Measurements from ENCODE around the gene PPP1R14D. TPM values are rescaled to one million over a fixed set of nuclear protein-coding genes. Genes with fewer than 3 reads are reported as not detected.

The PPP1R14D gene
- total and polyA plus RNA-seq, 2 of the 8 experiments (the other 6 are each of a cell fraction or from before 2014, with no cell fraction given), result not detected

GRCh38 chr15:40790718-40791117, 37.8 kb downstream of the PPP1R14D start:
- H3K4me2 ChIP-seq (ENCODE audit: insufficient read depth in 1 of 2, low read depth in 2 of 2, low read length in 2 of 2), result no peak overlapping the region
- H3K4me3 ChIP-seq (ENCODE audit: extremely low read depth in 1 of 4, insufficient read depth in 2 of 4, low read depth in 3 of 4, low read length in 4 of 4), result no peak overlapping the region
- H3K36me3 ChIP-seq (ENCODE audit: control insufficient read depth in 2 of 4, insufficient read depth in 4 of 4, low read length in 3 of 4), result no peaks in the 10 kb centered on the region; a peak in 1 of 8 replicates
- H3K23me2 ChIP-seq (ENCODE audit: low read depth, low read length), result no peaks in the 10 kb centered on the region; the same call in 1 of the 2 replicates
- no peak overlapping the region for H2BK5ac ChIP-seq (ENCODE audit: low read depth, low read length)
- H3K27me3 ChIP-seq (replicated peaks in 1 of 4; ENCODE audit: control insufficient read depth in 3 of 4, extremely low read depth in 1 of 4, insufficient read depth in 3 of 4, low read length in 3 of 4), result no peaks in the 10 kb centered on the region
- peaks cover 15 to 30% (median 18%) of the 10 kb centered on the region in 4 experiments for H3K4me1 ChIP-seq (replicated peaks in 1 of 4; ENCODE audit: control insufficient read depth in 3 of 4, insufficient read depth in 4 of 4, low read length in 3 of 4)
- H3K79me2 ChIP-seq (ENCODE audit: control insufficient read depth in 1 of 2, insufficient read depth in 2 of 2, low read length in 2 of 2), result peaks cover 0 to 16% of the 10 kb centered on the region in 2 experiments; a peak in 3 of 4 replicates
- H4K20me1 ChIP-seq (replicated peaks in 1 of 2; ENCODE audit: control insufficient read depth in 1 of 2, insufficient read depth in 2 of 2, low read length in 2 of 2), result peaks cover 2 to 7% of the 10 kb centered on the region in 2 experiments
- H4K91ac ChIP-seq (replicated peaks; ENCODE audit: insufficient read length, low read length), result no peak overlapping the region
- no peak overlapping the region for H3K18ac ChIP-seq (ENCODE audit: extremely low read depth, low read length)
- H3K14ac ChIP-seq (ENCODE audit: insufficient read length), result no peak overlapping the region
- H2BK15ac ChIP-seq (ENCODE audit: low read length), result no peak overlapping the region
- peaks cover 4% of the 10 kb centered on the region for H3K79me1 ChIP-seq (ENCODE audit: low read depth, low read length)
- ChIA-PET POLR2A (ENCODE audit: partially characterized antibody) (no interaction called here), CTCF (ENCODE audit: partially characterized antibody) (interaction anchor here (1.0 to 7.4 kb wide), 5 partner anchors 12 to 104 kb away, joined by 3 to 73 read pairs (median 7); partner anchors contain the start of gene VPS18)
- H4K8ac ChIP-seq (ENCODE audit: extremely low read depth, insufficient read depth, low read length), result no peak overlapping the region
- H2BK120ac ChIP-seq (replicated peaks; ENCODE audit: low read depth, low read length), result no peak overlapping the region
- FAIRE-seq (no peak), DNase-seq (ENCODE audit: low read depth in 1 of 2, low spot score in 2 of 2) (no peak)
- H3K4ac ChIP-seq (replicated peaks; ENCODE audit: insufficient read length, low read depth, low read length), result no peak overlapping the region
- H3K27ac ChIP-seq (ENCODE audit: low read depth, low read length), result no peak overlapping the region
- no peak overlapping the region for H2BK20ac ChIP-seq (ENCODE audit: low read length)
- H3K9me3 ChIP-seq (ENCODE audit: insufficient read depth in 2 of 2, low read depth in 1 of 2, low read length in 1 of 2), result no peaks in the 10 kb centered on the region
- no peak overlapping the region for H2AK5ac ChIP-seq (ENCODE audit: low read depth, low read length)
- 90% methylated on average over 3 of the region's 3 CpGs; no CpG with 5 or more reads in 1 of the 2 experiments for WGBS, 2 experiments (ENCODE audit: extremely low coverage in 1 of 2, insufficient coverage in 1 of 2, insufficient read length in 1 of 2, insufficient replicate concordance in 2 of 2, low coverage in 1 of 2, low lambda C conversion rate in 2 of 2, missing lambda C conversion rate in 1 of 2)
- H2AFZ ChIP-seq (ENCODE audit: low read length), result no peak overlapping the region
- no peak overlapping the region for H4K5ac ChIP-seq (ENCODE audit: insufficient read length, low read depth, low read length)
- H2BK12ac ChIP-seq (ENCODE audit: low read depth, low read length), result no peak overlapping the region
- H3K9ac ChIP-seq (replicated peaks in 1 of 4; ENCODE audit: extremely low read depth in 1 of 4, low read depth in 3 of 4, low read length in 3 of 4), result no peak overlapping the region
- H3K56ac ChIP-seq (replicated peaks; ENCODE audit: insufficient read length, low read depth, low read length), result no peak overlapping the region
- no peak overlapping the region for H3K23ac ChIP-seq (ENCODE audit: insufficient read length)
- no peak for TF ChIP-seq FOSL1 (IDR thresholded peaks at IDR 0.05; ENCODE audit: insufficient read depth, low read depth, low read length)
- no peak for TF ChIP-seq SAP30 (IDR thresholded peaks at IDR 0.05; ENCODE audit: insufficient read depth, insufficient replicate concordance, low read length)
- no peak for TF ChIP-seq MAFK (IDR thresholded peaks at IDR 0.05; ENCODE audit: low read depth, low read length)
- TF ChIP-seq SUZ12 (IDR thresholded peaks at IDR 0.05; ENCODE audit: low read length), result no peak
- TF ChIP-seq BACH1 (IDR thresholded peaks at IDR 0.05; ENCODE audit: low read length), result no peak
- no peak for TF ChIP-seq RNF2 (IDR thresholded peaks at IDR 0.05; ENCODE audit: borderline replicate concordance, low read depth, low read length, missing control alignments, poor library complexity, severe bottlenecking)
- TF ChIP-seq CTBP2 (IDR thresholded peaks at IDR 0.05; ENCODE audit: borderline replicate concordance, insufficient read depth, insufficient read length, low read length), result no peak
- no peak for TF ChIP-seq NRF1 (IDR thresholded peaks at IDR 0.05; ENCODE audit: low read depth, low read length)
- no peak for TF ChIP-seq SIRT6 (IDR thresholded peaks at IDR 0.05; ENCODE audit: low read length)
- no peak for TF ChIP-seq TCF12 (IDR thresholded peaks at IDR 0.05; ENCODE audit: low read depth, low read length)
- TF ChIP-seq CBX5 (IDR thresholded peaks at IDR 0.05; ENCODE audit: low read depth, low read length), result no peak
- no peak for TF ChIP-seq BRCA1 (IDR thresholded peaks at IDR 0.05; ENCODE audit: low read depth, low read length)
- no peak for TF ChIP-seq HDAC6 (IDR thresholded peaks at IDR 0.05; ENCODE audit: low read depth, low read length)
- no peak for TF ChIP-seq JUND (IDR thresholded peaks at IDR 0.05; ENCODE audit: low read length)
